Calu3 (cell line): ENCODE data around the gene DNMT3L. TPM values are rescaled to one million over a fixed set of nuclear protein-coding genes. Genes with fewer than 3 reads are reported as not detected.

Experiments used
- BruUV-seq: library from RNA; stranded (reverse); fragments of 400-500 nt; replicated peaks from 2 replicates; lab custom pipeline; 2021; lab: Mats Ljungman, UMichigan
- CTCF ChIA-PET: fragments of 300-600 bp; sonication (Branson Sonifier 250); formaldehyde crosslinking; loops from one replicate; lab custom pipeline; 2022; ENCODE audit warnings: antibody characterized with exemption; lab: Charles Lee
- DNase-seq: peaks from one replicate; pipeline ENCODE4 v3.0.0; 2022
- H3K27ac Mint-ChIP-seq: one replicate; pipeline ENCODE4 v1.8.0; 2022; ENCODE audit warnings: mixed read lengths; ENCODE audit not compliant: unreplicated experiment
- H3K27me3 Mint-ChIP-seq: one replicate; pipeline ENCODE4 v1.8.0; 2022; ENCODE audit warnings: mixed read lengths; ENCODE audit not compliant: unreplicated experiment
- H3K36me3 Mint-ChIP-seq: one replicate; pipeline ENCODE4 v1.8.0; 2022; ENCODE audit warnings: mild to moderate bottlenecking, moderate library complexity, mixed read lengths; ENCODE audit not compliant: insufficient read depth, unreplicated experiment
- H3K4me1 Mint-ChIP-seq: one replicate; pipeline ENCODE4 v1.8.0; 2022; ENCODE audit warnings: mild to moderate bottlenecking, low read depth, mixed read lengths; ENCODE audit not compliant: unreplicated experiment
- H3K4me3 Mint-ChIP-seq: one replicate; pipeline ENCODE4 v1.8.0; 2022; ENCODE audit warnings: mild to moderate bottlenecking, low read depth, moderate library complexity, mixed read lengths; ENCODE audit not compliant: unreplicated experiment
- H3K9me3 Mint-ChIP-seq: one replicate; pipeline ENCODE4 v1.8.0; 2022; ENCODE audit warnings: low read depth, mixed read lengths; ENCODE audit not compliant: unreplicated experiment
- CTCF ChIP-seq: fragments of 200-600 bp; IDR thresholded peaks from one replicate; pipeline ENCODE4 v1.8.0; 2022; ENCODE audit warnings: antibody characterized with exemption; ENCODE audit not compliant: unreplicated experiment
- intact Hi-C: fragments of 100-400 bp; cut with micrococcal nuclease; formaldehyde crosslinking; loops from one replicate; pipeline ENCODE4 v1.10.0; 2022; ENCODE audit not compliant: unreplicated experiment
- total RNA-seq: library from RNA; stranded (reverse); gene quantifications from 2 replicates; pipeline ENCODE4 v1.2.3, GENCODE V29; 2022

The DNMT3L gene
- total RNA-seq, 1 experiment from 2014 or later: not detected

- H3K36me3 Mint-ChIP-seq: no peaks in the 10 kb centered on the region
- no peak for TF ChIP-seq CTCF
- no peaks in the 10 kb centered on the region for H3K9me3 Mint-ChIP-seq
- peaks cover 55% of the 10 kb centered on the region for H3K27me3 Mint-ChIP-seq
- H3K4me1 Mint-ChIP-seq: no peaks in the 10 kb centered on the region
- no peak overlapping the region for H3K27ac Mint-ChIP-seq
- no TSS peak for BruUV-seq
- no peak for DNase-seq
- intact Hi-C loops: no loop called here
- CTCF ChIA-PET: no interaction called here
- no peak overlapping the region for H3K4me3 Mint-ChIP-seq
These were observed 11.3 kb upstream of the DNMT3L start for GRCh38 chr21:44273046-44273445.

- CTCF ChIA-PET: no interaction called here
- H3K36me3 Mint-ChIP-seq: no peaks in the 10 kb centered on the region
- no TSS peak for BruUV-seq
- peaks cover 55% of the 10 kb centered on the region for H3K27me3 Mint-ChIP-seq
- DNase-seq: no peak
- H3K9me3 Mint-ChIP-seq: no peaks in the 10 kb centered on the region
- H3K4me1 Mint-ChIP-seq: no peaks in the 10 kb centered on the region
- intact Hi-C loops: no loop called here
- H3K27ac Mint-ChIP-seq: no peak overlapping the region
- no peak overlapping the region for H3K4me3 Mint-ChIP-seq
- TF ChIP-seq CTCF: no peak
These were observed 10.7 kb upstream of the DNMT3L start for GRCh38 chr21:44272284-44272858.

GRCh38 chr21:44271558-44272283 lies 10.0 kb upstream of the DNMT3L start:
- H3K4me1 Mint-ChIP-seq: no peaks in the 10 kb centered on the region
- H3K36me3 Mint-ChIP-seq: no peaks in the 10 kb centered on the region
- no peak overlapping the region for H3K4me3 Mint-ChIP-seq
- CTCF ChIA-PET: no interaction called here
- no TSS peak for BruUV-seq
- peaks cover 61% of the 10 kb centered on the region for H3K27me3 Mint-ChIP-seq
- H3K9me3 Mint-ChIP-seq: no peaks in the 10 kb centered on the region
- intact Hi-C loops: no loop called here
- no peak for TF ChIP-seq CTCF
- no peak for DNase-seq
- no peak overlapping the region for H3K27ac Mint-ChIP-seq

- Mint-ChIP-seq H3K27me3 (peaks cover 49% of the 10 kb centered on the region), H3K9me3 (no peaks in the 10 kb centered on the region), H3K27ac (no peak overlapping the region), H3K4me1 (no peaks in the 10 kb centered on the region), H3K36me3 (no peaks in the 10 kb centered on the region), H3K4me3 (no peak overlapping the region)
- BruUV-seq: no TSS peak
- CTCF ChIA-PET: interaction anchor here (0.7 kb wide), 1 partner anchor 85 kb away, joined by 4 read pairs; no protein-coding TSS in a partner anchor
- TF ChIP-seq CTCF: no peak
- intact Hi-C loops: no loop called here
- DNase-seq: no peak
These were observed 7.4 kb upstream of the DNMT3L start for GRCh38 chr21:44269090-44269489.
